ENCODE measurements around the gene ABCA7.
A peak's percentile ranks its signal among the peaks of the same experiment; 100 is the strongest.

The ABCA7 gene

GRCh38 chr19:1039646-1040475, at the start of gene ABCA7:
TSS of gene ABCA7 (plus strand) at chr19:1040107. CDS start at chr19:1041362, 1,255 bp downstream.
- peak; percentile 97 to 98 for DNase-seq (ENCODE audit: low read depth in 1 of 2, low spot score in 1 of 2)

GRCh38 chr19:990119-990571, 49.8 kb upstream of the ABCA7 start:
- DNase-seq (ENCODE audit: low read depth in 1 of 2, low spot score in 1 of 2) = no peak

GRCh38 chr19:990746-991145, 49.2 kb upstream of the ABCA7 start:
- no peak for DNase-seq (ENCODE audit: low read depth in 1 of 2, low spot score in 1 of 2)

- DNase-seq (ENCODE audit: low read depth in 1 of 2, low spot score in 1 of 2) = peak; percentile 41 to 53
Measured at GRCh38 chr19:991174-991931, 48.6 kb upstream of the ABCA7 start.

- no peak for DNase-seq (ENCODE audit: low read depth in 1 of 2, low spot score in 1 of 2)
Measured at GRCh38 chr19:991932-992669, 47.8 kb upstream of the ABCA7 start.

GRCh38 chr19:992670-993055, 47.2 kb upstream of the ABCA7 start:
- no peak for DNase-seq (ENCODE audit: low read depth in 1 of 2, low spot score in 1 of 2)

- DNase-seq (ENCODE audit: low read depth in 1 of 2, low spot score in 1 of 2) = no peak
Measured at GRCh38 chr19:993361-993830, 46.5 kb upstream of the ABCA7 start.

GRCh38 chr19:993831-994393, 46.0 kb upstream of the ABCA7 start:
- DNase-seq (ENCODE audit: low read depth in 1 of 2, low spot score in 1 of 2) = no peak

- no peak for DNase-seq (ENCODE audit: low read depth in 1 of 2, low spot score in 1 of 2)
Measured at GRCh38 chr19:994516-994915, 45.4 kb upstream of the ABCA7 start.

- no peak for DNase-seq (ENCODE audit: low read depth in 1 of 2, low spot score in 1 of 2)
Measured at GRCh38 chr19:995051-995827, 44.7 kb upstream of the ABCA7 start.

- peak; percentile 44 to 49 for DNase-seq (ENCODE audit: low read depth in 1 of 2, low spot score in 1 of 2)
Measured at GRCh38 chr19:996051-996838, 43.7 kb upstream of the ABCA7 start.

GRCh38 chr19:998064-998463, 41.8 kb upstream of the ABCA7 start:
- DNase-seq (ENCODE audit: low read depth in 1 of 2, low spot score in 1 of 2) = no peak

- DNase-seq (ENCODE audit: low read depth in 1 of 2, low spot score in 1 of 2) = no peak
Measured at GRCh38 chr19:999379-999719, 40.6 kb upstream of the ABCA7 start.

- peak; percentile 44 to 60 for DNase-seq (ENCODE audit: low read depth in 1 of 2, low spot score in 1 of 2)
Measured at GRCh38 chr19:1000095-1000494, 39.8 kb upstream of the ABCA7 start, which contains the start of gene GRIN3B. TSS of gene GRIN3B (plus strand) at chr19:1000419. CDS start at chr19:1000438, 19 bp downstream.

- no peak for DNase-seq (ENCODE audit: low read depth in 1 of 2, low spot score in 1 of 2)
Measured at GRCh38 chr19:1000591-1001537, 39.0 kb upstream of the ABCA7 start.

GRCh38 chr19:1001538-1002166, 38.3 kb upstream of the ABCA7 start:
- peak; percentile 51 to 59 for DNase-seq (ENCODE audit: low read depth in 1 of 2, low spot score in 1 of 2)

- no peak for DNase-seq (ENCODE audit: low read depth in 1 of 2, low spot score in 1 of 2)
Measured at GRCh38 chr19:1002600-1002999, 37.3 kb upstream of the ABCA7 start.

GRCh38 chr19:1003283-1003682, 36.6 kb upstream of the ABCA7 start:
- DNase-seq (ENCODE audit: low read depth in 1 of 2, low spot score in 1 of 2) = no peak
